K562 (cell line): ENCODE measurements around the gene ZCCHC24. TPM values are rescaled to one million over a fixed set of nuclear protein-coding genes. Genes with fewer than 3 reads are reported as not detected.

Experiments used
- BDP1 ChIP-seq: IDR thresholded peaks from 3 replicates; pipeline ENCODE4 v1.6.1; 2011; ENCODE audit not compliant: insufficient read length, insufficient read depth
- DIDO1 ChIP-seq: fragments of 450-650 bp; IDR thresholded peaks from 2 replicates; pipeline ENCODE4 v1.6.1; 2016; ENCODE audit warnings: low read depth, missing biosample characterization, missing genetic modification characterization
- FOXJ3 ChIP-seq: sonication (generic); formaldehyde crosslinking; IDR thresholded peaks from 2 replicates; pipeline ENCODE4 v1.4.0; 2020; ENCODE audit warnings: mild to moderate bottlenecking, missing genetic modification reagents
- GTF2A2 ChIP-seq: IDR thresholded peaks from 2 replicates; pipeline ENCODE4 v1.6.1; 2016; ENCODE audit warnings: mild to moderate bottlenecking, missing genetic modification characterization, missing compliant biosample characterization
- HEY1 ChIP-seq: fragments of 250-450 bp; sonication (Bioruptor Pico); IDR thresholded peaks from 2 replicates; pipeline ENCODE4 v1.5.0; 2020; ENCODE audit warnings: mild to moderate bottlenecking, moderate library complexity, borderline replicate concordance
- ILK ChIP-seq: fragments of 450-650 bp; IDR thresholded peaks from 2 replicates; pipeline ENCODE4 v1.6.1; 2016; ENCODE audit warnings: missing genetic modification characterization, low read depth, mild to moderate bottlenecking, missing compliant biosample characterization, moderate library complexity, borderline replicate concordance
- PHF20 ChIP-seq: fragments of 450-650 bp; IDR thresholded peaks from 2 replicates; pipeline ENCODE4 v1.6.1; 2018; ENCODE audit not compliant: partially characterized antibody
- POLR2AphosphoS5 ChIP-seq: IDR thresholded peaks from 2 replicates; pipeline ENCODE4 v1.6.1; 2011; ENCODE audit warnings: mild to moderate bottlenecking, low read depth, low read length, moderate library complexity; ENCODE audit not compliant: control insufficient read depth, insufficient read depth
- RBM17 ChIP-seq: fragments of 200-400 bp; formaldehyde crosslinking; IDR thresholded peaks from 2 replicates; pipeline ENCODE4 v1.6.1; 2017; ENCODE audit warnings: low read depth, mild to moderate bottlenecking, low read length, borderline replicate concordance
- SMAD2 ChIP-seq: fragments of 150-350 bp; IDR thresholded peaks from 2 replicates; pipeline ENCODE4 v1.6.1; 2014; ENCODE audit warnings: low read depth, mild to moderate bottlenecking, low read length
- SRSF3 ChIP-seq: fragments of 200-400 bp; formaldehyde crosslinking; IDR thresholded peaks from 2 replicates; pipeline ENCODE4 v1.6.1; 2016; ENCODE audit warnings: mild to moderate bottlenecking, low read length, moderate library complexity; ENCODE audit not compliant: insufficient read depth
- STAG1 ChIP-seq: sonication (generic); formaldehyde crosslinking; IDR thresholded peaks from 2 replicates; pipeline ENCODE4 v1.5.0; 2020; ENCODE audit warnings: missing genetic modification reagents, borderline replicate concordance
- STAT5B ChIP-seq: fragments of 250-450 bp; sonication (Bioruptor Pico); IDR thresholded peaks from 2 replicates; pipeline ENCODE4 v1.8.0; 2021; ENCODE audit warnings: mild to moderate bottlenecking, inconsistent platforms
- ZBTB26 ChIP-seq: fragments of 450-650 bp; formaldehyde crosslinking; IDR thresholded peaks from 2 replicates; pipeline ENCODE4 v1.4.0; 2022; ENCODE audit warnings: missing genetic modification characterization
- ZBTB9 ChIP-seq: fragments of 450-650 bp; formaldehyde crosslinking; IDR thresholded peaks from 2 replicates; pipeline ENCODE4 v1.4.0; 2020; ENCODE audit warnings: mild to moderate bottlenecking, moderate library complexity
- ZC3H8 ChIP-seq: fragments of 450-650 bp; IDR thresholded peaks from 2 replicates; pipeline ENCODE4 v1.6.1; 2017
- ZNF134 ChIP-seq: fragments of 250-450 bp; sonication (Bioruptor Pico); conservative IDR thresholded peaks from 2 replicates; pipeline ENCODE4 v1.4.0; 2020
- ZNF239 ChIP-seq: fragments of 250-450 bp; sonication (Bioruptor Pico); IDR thresholded peaks from 2 replicates; pipeline ENCODE4 v1.4.0; 2020; ENCODE audit warnings: mild to moderate bottlenecking
- ZNF311 ChIP-seq: fragments of 250-450 bp; sonication (Bioruptor Pico); IDR thresholded peaks from 2 replicates; pipeline ENCODE4 v1.4.0; 2020; ENCODE audit warnings: mild to moderate bottlenecking, moderate library complexity
- ZNF384 ChIP-seq: IDR thresholded peaks from 2 replicates; pipeline ENCODE4 v1.6.1; 2012; ENCODE audit warnings: low read depth, low read length, improper control_type of control experiment
- ZNF444 ChIP-seq: fragments of 250-450 bp; sonication (Bioruptor Pico); IDR thresholded peaks from 2 replicates; pipeline ENCODE4 v1.4.0; 2020; ENCODE audit warnings: mild to moderate bottlenecking, moderate library complexity
- ZNF76 ChIP-seq: fragments of 250-450 bp; sonication (Bioruptor Pico); IDR thresholded peaks from 2 replicates; pipeline ENCODE4 v1.4.0; 2020; ENCODE audit warnings: mild to moderate bottlenecking, moderate library complexity, borderline replicate concordance
- polyA plus RNA-seq, 8 experiments: library from polyadenylated mRNA; depleted of rRNA in 4 of 8; stranded (reverse) in 5 of 8; unstranded in 3 of 8; fragments of >200 nt; fragmentation: Nextera tagmentation in 2 of 8; fragmentation: Illumina TruSeq in 1 of 8; extraction: Ambion mirVana in 2 of 8; extraction: Trizol in 1 of 8; gene quantifications; 2 replicates each; pipeline versions ENCODE4 v1.2.1 to v1.2.3, GENCODE V29; 2011 to 2014; ENCODE audit warnings: inconsistent platforms in 1 of 8, missing spikeins in 1 of 8
- total RNA-seq, 7 experiments: library from RNA; depleted of rRNA in 6 of 7; stranded (reverse); fragments of >200 nt in 6 of 7; fragmentation: Illumina TruSeq in 2 of 7; extraction: Trizol in 2 of 7; gene quantifications; 2 replicates each; pipeline versions ENCODE4 v1.2.1 to v1.2.3, GENCODE V29; 2011 to 2021; ENCODE audit warnings: low replicate concordance in 1 of 7
- TF ChIP-seq, protein P1 (sequence below): sonication (generic); formaldehyde crosslinking; IDR thresholded peaks from 2 replicates; pipeline ENCODE4 v1.8.1; 2023; ENCODE audit warnings: mild to moderate bottlenecking, missing genetic modification reagents
- TF ChIP-seq, protein P2 (sequence below), 2 experiments: IDR thresholded peaks; 2 replicates each; pipeline ENCODE4 v1.6.1; 2011; ENCODE audit warnings: borderline replicate concordance in 1 of 2, control low read depth in 1 of 2, low read depth in 1 of 2, low read length in 1 of 2, mild to moderate bottlenecking in 1 of 2, mixed read lengths in 1 of 2, moderate library complexity in 1 of 2; ENCODE audit not compliant: insufficient read depth in 1 of 2, insufficient read length in 1 of 2, poor library complexity in 1 of 2, severe bottlenecking in 1 of 2; ENCODE audit errors: extremely low read depth in 1 of 2

ZCCHC24 gene
- total and polyA plus RNA-seq, 9 of the 15 experiments (the other 6 are each of a cell fraction or from before 2014, with no cell fraction given), result 0.84 to 11.0 (median 4.6) TPM

GRCh38 chr10:79390551-79391229 lies 54.7 kb downstream of the ZCCHC24 start (continued):
- TF ChIP-seq STAG1 (CRISPR knock-in tag) (no peak; the same call in 1 of the 2 replicates), SMAD2 (no peak), ZNF134 (no peak), ZBTB9 (peak; percentile 49; the same call in 1 of the 2 replicates), ZBTB26 (CRISPR knock-in tag) (no peak), SRSF3 (no peak), HEY1 (CRISPR knock-in tag) (no peak), FOXJ3 (CRISPR knock-in tag) (no peak), GTF2A2 (tag) (no peak), ZNF311 (0 out of 2 replicates have a peak, but pooled peaks have one; percentile 32), ILK (tag) (no peak), DIDO1 (tag) (0 out of 2 replicates have a peak, but pooled peaks have one; percentile 41), PHF20 (no peak), BDP1 (no peak), POLR2AphosphoS5 (0 out of 2 replicates have a peak, but pooled peaks have one; percentile 28), ZNF444 (CRISPR knock-in tag) (no peak), ZNF239 (CRISPR knock-in tag) (no peak), ZNF384 (peak; percentile 30; the same call in 1 of the 2 replicates), RBM17 (no peak), ZC3H8 (no peak), ZNF76 (no peak), STAT5B (CRISPR knock-in tag) (no peak)
- TF ChIP-seq, protein P1, sequence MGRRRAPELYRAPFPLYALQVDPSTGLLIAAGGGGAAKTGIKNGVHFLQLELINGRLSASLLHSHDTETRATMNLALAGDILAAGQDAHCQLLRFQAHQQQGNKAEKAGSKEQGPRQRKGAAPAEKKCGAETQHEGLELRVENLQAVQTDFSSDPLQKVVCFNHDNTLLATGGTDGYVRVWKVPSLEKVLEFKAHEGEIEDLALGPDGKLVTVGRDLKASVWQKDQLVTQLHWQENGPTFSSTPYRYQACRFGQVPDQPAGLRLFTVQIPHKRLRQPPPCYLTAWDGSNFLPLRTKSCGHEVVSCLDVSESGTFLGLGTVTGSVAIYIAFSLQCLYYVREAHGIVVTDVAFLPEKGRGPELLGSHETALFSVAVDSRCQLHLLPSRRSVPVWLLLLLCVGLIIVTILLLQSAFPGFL (CRISPR knock-in tag), result no peak
- TF ChIP-seq, protein P2, sequence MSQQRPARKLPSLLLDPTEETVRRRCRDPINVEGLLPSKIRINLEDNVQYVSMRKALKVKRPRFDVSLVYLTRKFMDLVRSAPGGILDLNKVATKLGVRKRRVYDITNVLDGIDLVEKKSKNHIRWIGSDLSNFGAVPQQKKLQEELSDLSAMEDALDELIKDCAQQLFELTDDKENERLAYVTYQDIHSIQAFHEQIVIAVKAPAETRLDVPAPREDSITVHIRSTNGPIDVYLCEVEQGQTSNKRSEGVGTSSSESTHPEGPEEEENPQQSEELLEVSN (IDR thresholded peaks at IDR 0.05; ENCODE audit: borderline replicate concordance in 1 of 2, extremely low read depth in 1 of 2, insufficient read depth in 1 of 2, insufficient read length in 1 of 2, low read depth in 1 of 2, low read length in 1 of 2, poor library complexity in 1 of 2, severe bottlenecking in 1 of 2), result peak in 1 of 2 experiments; percentile 43
